GM19023 (cell line): ENCODE measurements around the gene RAP1A.
"Not testable (repeated sequence)": the region's sequence is repeated elsewhere in the genome, so short reads cannot be mapped to it uniquely, and the experiment has no call there.

Experiments used
- ATAC-seq: cut with Tn5 transposase; IDR thresholded peaks from one replicate; pipeline ENCODE4 v1.9.1; 2021; ENCODE audit warnings: mild to moderate bottlenecking, moderate library complexity; ENCODE audit not compliant: unreplicated experiment

Gene RAP1A

DNA sequence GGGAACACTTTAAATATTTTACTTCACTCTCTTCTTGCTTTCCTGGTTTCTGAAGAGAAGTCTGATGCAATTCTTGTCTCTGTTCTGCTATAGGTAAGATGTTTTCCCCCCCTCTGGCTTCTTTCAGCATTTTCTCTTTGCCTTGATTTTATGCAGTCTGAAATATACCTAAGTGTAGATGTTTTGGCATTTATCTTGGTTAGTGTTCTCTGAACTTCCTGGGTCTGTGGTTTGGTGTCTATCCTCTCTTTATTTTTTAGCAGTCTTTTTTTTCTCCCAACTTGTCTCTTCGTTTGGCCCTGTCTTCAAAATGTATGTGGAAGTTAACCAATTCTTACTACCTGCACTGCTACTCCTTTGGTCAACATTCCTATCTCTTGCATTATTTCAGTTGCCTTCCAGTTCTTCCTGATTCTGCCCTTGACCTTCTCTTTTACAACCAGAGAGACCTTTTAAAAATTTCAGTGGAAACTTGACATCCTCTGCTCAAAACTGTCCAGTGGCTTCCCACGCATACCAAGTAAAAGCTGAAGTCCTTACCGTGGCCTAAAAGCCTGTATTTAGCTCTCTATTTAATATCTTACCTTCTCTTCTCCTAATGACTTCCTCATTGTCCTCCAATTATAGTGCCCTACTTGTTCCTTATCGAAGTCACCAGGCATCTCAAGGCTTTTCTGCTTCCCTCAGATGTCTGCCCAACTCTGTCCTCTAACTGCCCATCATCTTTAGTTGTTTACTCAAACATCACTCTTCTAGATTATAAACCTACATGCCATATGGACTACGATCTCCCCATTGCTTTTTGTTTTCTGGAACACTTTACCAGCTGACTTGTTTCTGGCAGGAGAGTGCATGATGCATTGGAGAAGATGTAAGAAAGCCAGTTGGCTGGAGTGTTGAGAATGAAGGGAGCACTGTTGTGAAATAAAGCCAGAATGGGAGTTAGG lies 40.9 kb downstream of the RAP1A start:
- ATAC-seq: no peak

DNA sequence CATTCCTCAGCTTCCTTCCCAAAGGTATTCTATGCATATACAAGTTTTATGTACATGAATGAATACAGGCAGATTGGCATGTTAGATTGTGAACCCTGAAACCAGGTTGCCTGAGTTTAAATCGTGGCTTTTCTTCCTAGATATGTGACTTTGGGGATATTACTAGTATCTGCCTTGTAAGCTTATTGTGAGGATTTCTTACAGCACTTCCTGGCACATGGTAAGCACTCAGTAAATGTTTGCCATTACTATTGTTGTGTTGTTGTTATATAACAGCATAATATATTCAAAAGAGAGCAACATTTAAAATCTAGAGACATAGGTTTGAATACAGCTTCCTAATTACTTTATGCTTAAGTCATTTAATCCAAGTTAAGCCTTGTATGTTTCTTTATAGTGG lies 45.1 kb downstream of the RAP1A start:
- no peak for ATAC-seq

DNA sequence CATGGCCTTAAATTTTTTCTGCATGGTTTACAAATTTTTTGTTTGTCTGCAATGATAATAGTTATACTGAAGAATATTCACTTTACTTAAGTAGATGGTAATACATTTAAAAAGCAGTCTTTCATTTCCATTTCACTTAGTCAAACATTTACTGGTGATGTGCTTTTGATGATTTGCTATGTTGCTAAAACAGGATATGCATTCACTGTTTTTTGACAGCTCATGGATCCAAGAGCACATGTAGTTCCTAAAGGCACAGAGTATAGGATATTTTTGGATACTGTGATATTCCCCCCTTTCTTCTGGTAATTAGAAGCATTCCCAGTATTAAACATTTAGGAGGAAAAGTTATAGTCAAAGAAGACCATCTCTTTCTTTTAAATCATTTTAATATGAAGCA lies 45.9 kb downstream of the RAP1A start:
- no peak for ATAC-seq

DNA sequence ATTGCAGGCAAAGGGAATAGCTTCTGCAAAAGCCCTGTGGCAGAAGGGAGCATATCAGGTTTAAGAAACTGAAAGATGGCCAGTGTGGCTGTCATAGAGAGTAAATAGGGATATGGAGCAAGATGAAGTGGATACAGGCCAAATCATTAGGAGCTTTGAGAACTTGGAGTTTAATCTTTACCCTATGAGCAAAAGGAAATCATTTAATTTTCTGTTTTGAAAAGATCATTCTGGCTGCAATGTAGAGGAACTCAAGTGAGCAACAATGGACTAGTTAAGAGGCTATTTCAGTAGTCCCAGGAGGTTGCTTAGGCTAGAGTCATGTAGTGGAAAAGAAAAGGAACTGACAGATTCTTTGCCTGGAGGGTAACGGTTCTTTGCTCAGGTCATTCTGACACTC lies 47.2 kb downstream of the RAP1A start:
- no peak for ATAC-seq

DNA sequence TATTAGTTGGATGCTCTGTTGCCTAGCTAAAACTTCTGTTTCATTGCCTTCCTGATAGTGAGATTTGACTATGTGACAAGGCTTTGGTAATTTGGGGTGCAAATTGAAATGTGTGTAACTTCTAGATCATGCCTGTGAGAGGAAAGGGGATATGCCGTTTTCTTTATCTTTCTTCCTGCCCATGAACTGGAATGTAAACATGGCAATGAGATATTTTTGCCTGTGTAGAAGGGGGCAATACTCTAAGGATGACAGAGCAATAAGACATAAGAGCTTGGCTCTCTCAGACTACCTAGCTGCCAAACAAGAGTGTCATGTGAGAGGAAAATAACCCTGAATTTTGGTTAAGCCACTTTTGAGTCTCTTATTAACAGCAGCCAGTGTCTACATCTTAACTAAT lies 49.7 kb downstream of the RAP1A start:
- ATAC-seq: no peak

DNA sequence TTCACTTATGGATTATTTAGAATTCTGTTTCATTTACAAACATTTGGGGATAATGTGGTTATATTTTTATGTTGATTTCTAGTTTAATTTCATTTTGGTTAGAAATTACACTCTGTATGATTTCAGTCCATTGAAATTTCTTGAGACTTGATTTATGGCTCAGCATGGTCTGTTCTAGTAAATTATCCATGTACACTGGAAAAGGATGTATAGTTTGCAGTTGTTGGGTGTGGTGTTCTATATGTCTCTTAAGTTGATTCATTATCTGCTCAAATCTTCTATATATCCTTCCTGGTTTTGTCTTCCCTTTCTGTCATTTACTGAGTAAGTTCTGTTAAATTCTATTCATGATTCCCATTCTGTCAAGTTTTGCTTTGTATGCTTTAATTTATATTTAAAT lies 52.3 kb downstream of the RAP1A start:
- no peak for ATAC-seq

DNA sequence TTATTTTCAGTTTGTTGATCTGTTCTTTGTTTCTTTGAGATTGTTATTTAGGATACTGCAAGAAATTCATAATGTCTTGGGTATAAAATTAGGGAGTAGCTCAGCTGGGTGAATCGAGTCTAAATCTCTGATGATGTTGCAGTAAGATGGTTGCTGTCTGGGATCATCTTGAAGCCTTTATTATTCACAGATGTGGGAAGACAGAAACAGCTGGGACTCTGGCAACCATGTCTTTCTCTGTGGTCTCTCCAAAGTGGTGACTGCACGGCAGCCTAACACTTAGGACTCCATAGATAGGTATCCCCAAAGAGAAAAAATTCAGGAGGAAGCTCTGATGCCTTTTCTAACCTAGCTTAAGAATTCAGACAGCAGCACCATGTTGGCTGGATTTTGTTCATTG lies 52.7 kb downstream of the RAP1A start:
- no peak for ATAC-seq

DNA sequence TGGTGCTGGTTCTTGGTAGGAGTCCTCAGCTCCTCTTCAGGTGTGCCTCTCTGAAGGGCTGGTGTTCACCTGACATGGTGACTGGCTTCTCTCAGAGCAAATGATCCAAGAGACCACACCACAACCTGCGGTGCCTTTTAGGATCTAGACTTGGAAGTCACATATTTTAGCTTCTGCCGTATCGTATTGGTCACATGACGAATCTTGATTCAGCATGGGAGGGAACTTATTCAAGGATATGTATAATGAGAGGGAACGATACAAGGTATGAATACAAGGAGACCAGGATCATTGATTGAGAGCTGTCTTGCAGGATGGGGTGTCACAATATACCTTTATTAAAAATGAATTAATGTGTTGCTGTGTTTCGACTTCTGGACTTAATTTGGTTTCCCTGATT lies 58.0 kb downstream of the RAP1A start:
- no peak for ATAC-seq

DNA sequence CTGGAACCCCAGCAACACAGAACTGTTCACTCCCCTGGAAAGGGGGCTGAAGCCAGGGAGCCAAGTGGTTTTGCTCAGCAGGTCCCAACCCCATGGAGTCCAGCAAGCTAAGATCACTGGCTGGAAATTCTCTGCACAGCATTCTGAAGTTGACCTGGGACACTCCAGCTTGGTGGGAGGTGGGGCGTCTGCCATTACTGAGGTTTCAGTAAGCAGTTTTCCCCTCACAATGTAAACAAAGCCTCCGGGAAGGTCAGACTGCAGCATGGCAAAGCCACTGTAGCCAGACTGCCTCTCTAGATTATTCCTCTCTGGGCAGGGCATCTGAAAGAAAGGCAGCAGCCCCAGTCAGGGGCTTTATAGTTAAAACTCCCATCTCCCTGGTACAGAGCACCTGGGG lies 60.0 kb downstream of the RAP1A start:
- ATAC-seq: no peak

DNA sequence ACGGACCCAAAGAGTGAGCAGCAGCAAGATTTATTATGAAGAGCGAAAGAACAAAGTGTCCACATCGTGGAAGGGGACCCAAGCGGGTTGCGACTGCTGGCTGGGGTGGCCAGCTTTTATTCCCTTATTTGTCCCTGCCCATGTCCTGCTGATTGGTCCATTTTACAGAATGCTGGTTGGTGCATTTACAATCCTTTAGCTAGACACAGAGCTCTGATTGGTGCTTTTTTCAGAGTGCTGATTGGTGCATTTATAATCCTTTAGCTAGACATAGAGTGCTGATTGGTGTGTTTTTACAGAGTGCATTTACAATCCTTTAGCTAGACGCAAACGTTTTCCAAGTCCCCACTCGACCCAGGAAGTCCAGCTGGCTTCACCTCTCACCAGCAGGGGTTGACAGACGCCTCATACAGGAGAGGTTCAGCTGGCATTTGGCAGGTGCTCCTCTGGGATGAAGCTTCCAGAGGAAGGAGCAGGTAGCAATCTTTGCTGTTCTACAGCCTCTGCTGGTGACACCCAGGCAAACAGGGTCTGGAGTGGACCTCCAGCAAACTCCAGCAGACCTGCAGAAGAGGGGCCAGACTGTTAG lies 60.7 kb downstream of the RAP1A start:
- ATAC-seq: not testable (repeated sequence)

DNA sequence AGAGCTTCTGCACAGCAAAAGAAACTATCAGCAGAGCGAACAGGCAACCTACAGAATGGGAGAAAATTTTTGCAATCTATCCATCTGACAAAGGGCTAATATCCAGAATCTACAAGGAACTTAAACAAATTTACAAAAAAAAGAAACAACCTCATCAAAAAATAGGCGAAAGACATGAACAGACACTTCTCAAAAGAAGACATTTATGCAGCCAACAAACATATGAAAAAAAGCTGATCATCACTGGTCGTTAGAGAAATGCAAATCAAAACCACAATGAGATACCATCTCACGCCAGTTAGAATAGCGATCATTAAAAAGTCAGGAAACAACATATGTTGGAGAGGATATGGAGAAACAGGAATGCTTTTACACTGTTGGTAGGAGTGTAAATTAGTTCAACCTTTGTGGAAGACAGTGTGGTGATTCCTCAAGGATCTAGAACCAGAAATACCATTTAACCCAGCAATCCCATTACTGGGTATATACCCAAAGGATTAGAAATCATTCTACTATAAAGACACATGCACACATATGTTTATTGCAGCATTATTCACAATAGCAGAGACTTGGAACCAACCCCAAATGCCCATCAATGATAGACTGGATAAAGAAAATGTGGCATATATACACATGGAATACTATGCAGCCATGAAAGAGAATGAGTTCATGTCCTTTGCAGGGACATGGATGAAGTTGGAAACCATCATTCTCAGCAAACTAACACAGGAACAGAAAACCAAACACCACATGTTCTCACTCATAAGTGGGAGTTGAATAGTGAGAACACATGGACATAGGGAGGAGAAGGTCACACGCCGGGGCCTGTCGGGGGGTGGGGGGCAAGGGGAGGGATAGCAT lies 65.9 kb downstream of the RAP1A start:
- ATAC-seq: not testable (repeated sequence)

DNA sequence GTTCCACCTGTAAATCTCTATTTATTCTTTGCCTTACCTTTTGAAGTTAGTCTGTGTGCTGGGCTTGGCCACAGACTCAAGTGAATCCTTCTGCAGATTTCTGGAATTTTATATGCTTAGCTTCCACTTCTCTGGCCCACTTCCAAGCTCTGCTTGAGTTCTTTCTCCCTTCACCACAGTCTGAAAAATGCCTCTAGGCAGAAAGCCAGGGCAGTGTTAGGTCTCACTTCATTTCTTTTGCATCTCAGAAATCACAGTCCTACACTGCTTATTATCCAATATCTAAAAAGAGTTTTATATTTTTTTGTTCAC lies 70.7 kb downstream of the RAP1A start:
- no peak for ATAC-seq

DNA sequence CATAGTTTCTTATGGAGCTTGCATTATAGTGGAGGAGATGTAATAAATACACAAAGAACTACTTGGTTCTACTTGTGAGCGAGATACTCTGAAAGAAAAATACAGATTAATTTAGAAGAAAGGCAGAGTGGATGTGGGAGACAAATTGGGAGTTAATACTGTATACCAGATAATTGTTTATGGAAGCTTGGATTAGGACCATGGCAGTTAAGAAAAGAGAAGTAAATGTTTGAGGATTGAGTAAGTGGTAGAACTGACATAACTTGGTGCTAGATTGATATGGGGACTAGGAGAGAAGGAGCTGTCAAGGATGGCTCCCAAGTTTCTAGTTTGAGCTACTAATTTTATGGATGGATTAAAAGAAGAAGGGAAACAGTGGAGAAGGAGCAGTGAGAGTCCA lies 72.3 kb downstream of the RAP1A start:
- ATAC-seq: no peak

DNA sequence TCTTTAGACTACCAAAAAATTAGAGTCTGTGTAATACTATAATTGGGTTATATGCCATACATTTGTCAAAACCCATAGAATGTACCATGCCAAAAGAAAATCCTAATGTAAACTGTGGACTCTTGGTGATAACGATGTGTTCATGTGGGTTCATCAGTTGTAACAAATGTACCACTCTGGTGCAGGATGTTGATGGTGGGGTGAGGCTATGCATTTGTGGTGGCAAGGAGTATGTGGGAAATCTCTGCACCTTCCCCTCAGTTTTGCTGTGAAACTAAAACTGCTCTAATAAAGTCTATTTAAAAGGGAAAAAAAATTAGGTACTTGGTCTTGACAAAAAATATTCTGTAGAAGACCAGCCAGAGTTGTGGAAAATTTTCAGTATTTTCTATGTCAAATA lies 76.2 kb downstream of the RAP1A start:
- ATAC-seq: no peak

DNA sequence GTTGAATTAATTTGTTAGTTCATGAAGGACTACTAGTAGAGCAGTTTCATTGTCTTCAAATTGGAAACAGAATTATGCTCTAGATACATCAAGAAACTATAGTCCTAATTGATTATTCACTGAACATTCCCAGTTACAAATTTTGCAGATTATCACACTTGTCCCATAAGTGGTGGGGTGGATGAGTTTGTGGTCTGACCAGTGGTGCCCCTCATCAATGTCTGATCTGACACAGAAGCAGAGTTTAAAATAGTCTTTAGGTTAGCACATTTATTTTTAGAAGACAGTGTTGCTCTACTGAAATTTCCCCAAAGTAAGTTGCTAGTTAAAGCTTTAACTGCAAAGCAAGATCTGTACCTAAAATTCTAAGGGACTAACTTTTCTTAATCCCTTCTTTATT lies 76.7 kb downstream of the RAP1A start:
- no peak for ATAC-seq

DNA sequence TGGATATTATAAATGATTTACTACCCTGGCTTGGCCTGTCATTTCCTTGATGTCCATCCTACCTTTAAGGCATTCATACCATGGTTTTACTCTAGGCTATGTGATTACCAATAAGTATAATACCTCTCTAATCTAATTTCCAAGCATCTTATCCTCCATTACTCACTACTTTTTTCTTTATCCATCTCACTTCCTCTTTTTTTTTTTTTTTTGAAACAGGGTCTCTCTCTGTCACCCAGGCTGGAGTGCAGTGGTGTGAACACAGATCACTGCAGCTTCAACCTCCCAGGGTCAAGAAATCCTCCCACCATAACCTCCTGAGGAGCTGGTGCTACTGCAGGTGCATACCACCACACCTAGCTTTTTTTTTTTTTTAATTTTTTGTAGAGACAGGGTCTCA lies 79.7 kb downstream of the RAP1A start:
- no peak for ATAC-seq

DNA sequence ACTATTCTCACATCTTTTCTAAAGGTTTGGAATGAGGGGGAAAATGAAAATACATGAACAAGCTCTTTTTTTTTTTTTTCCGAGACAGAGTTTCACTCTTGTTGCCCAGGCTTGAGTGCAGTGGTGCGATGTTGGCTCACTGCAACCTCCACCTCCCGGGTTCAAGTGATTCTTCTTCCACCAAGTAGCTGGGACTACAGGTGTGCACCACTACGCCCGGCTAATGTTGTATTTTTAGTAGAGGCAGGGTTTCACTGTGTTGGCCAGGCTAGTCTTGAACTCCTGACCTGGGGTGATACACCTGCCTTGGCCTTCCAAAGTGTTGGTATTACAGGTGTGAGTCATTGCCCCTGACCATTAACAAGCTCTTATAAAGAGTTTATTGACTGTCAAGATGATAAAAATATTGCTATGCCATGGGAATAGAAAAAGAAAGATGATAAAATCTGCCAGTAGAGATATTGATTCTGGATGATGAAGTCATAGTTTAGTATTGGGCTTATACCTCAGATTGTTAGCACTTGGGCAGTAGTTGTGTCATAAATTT lies 83.0 kb downstream of the RAP1A start:
- no peak for ATAC-seq

DNA sequence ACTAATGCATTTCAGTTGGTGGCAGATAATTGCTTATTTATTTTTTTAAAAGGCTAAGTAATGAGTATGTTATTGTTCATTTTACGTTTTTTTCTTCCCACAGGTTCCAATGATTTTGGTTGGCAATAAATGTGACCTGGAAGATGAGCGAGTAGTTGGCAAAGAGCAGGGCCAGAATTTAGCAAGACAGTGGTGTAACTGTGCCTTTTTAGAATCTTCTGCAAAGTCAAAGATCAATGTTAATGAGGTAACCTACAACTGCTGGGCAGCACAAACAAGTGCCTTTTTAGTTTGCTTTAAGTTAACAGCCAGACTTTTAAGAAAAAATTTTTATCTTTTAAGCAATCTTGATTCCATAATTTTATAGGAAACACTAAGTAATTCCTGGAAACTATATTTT lies 84.7 kb downstream of the RAP1A start:
- ATAC-seq: no peak

DNA sequence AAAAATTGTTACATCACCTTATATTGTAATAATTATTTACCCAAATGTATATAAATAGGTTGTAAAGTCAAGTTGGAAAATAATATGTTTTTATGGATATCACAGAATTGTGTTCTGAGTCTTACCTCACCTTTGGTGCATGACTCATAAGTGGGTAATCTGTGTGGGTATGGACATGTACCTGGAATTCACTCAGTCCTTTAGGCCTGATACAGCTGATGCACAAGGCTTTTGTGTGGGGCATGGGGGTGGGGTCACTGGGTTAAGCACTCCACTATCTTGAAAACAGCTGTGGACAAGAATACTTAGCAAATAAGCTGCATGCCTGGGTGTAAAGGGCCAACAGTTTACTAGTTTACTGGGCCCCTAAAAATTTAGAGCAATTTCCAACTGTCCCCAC lies 85.2 kb downstream of the RAP1A start:
- no peak for ATAC-seq

DNA sequence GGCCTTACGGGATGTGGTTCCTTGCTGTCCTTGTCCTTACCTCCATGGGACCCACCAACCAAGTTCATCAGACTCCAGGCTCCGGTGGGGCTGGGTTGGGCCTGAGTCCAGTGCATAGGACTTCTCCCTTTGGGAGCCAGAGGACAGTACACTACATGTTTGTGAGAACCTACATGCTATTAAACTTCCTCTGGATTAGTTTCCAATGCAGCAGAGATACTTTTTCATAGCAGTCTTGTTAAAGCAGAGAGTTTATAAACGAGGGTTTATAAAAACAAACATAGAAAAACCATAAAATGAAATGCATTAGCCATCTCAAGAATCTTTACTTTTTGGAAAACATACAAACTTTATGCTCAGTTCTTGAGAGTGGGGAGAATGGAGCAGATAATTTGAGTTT lies 86.3 kb downstream of the RAP1A start:
- ATAC-seq: no peak

DNA sequence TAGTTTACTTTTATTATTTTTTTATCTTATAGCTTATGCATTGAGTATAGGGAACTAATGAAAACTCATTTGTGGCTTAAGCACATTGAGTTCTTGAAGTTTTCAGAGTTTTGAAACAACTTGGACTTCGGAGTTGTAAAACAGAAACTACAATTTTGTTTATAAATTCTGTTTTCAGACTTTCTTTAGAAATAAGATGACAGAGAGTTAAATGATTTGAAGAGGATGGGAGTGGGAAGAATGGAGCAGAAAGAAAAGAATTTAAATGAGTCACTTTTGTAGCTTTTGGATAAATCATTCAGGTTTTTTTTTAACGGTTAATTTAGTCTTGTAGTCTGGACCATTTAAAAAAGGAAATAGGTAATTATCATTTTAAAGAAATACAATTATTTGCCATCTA lies 87.3 kb downstream of the RAP1A start:
- no peak for ATAC-seq

DNA sequence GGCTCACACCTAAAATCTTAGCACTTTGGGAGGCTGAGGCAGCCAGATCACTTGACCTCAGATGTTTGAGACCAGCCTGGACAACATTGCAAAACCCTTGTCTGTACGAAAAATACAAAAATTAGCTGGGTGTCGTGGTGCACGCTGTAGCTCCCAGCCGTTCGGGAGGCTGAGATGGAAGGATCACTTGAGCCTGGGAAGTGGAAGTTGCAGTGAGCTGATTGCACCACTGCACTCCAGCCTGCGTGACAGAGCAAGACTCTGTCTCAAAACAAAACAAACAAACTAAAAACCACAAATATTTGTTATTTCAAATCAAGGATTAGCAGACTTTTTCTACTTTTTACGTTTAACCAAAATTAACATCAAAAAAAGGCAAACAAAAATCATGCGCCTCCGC lies 88.3 kb downstream of the RAP1A start:
- ATAC-seq: no peak
